HUES64 (cell line): Measurements from ENCODE around the gene CMBL.

Source experiments
- H3K27ac ChIP-seq: 2 replicates; pipeline ENCODE4 v1.7.0; 2013; ENCODE audit warnings: low read depth, low read length, inconsistent platforms
- H3K27me3 ChIP-seq: 2 replicates; pipeline ENCODE4 v1.6.1; 2013; ENCODE audit warnings: mild to moderate bottlenecking, low read length; ENCODE audit not compliant: insufficient read depth
- H3K36me3 ChIP-seq: 2 replicates; pipeline ENCODE4 v1.6.1; 2013; ENCODE audit warnings: mild to moderate bottlenecking, low read length; ENCODE audit not compliant: insufficient read depth
- H3K4me1 ChIP-seq: 2 replicates; pipeline ENCODE4 v1.6.1; 2013; ENCODE audit warnings: mild to moderate bottlenecking, low read length, moderate library complexity; ENCODE audit not compliant: insufficient read depth
- H3K4me3 ChIP-seq: 2 replicates; pipeline ENCODE4 v1.5.1; 2013; ENCODE audit warnings: mild to moderate bottlenecking, low read length, moderate library complexity
- H3K9ac ChIP-seq: 2 replicates; pipeline ENCODE4 v1.6.1; 2013; ENCODE audit warnings: mild to moderate bottlenecking, low read depth, low read length
- H3K9me3 ChIP-seq: 2 replicates; pipeline ENCODE4 v1.6.1; 2013; ENCODE audit warnings: low read depth, low read length; ENCODE audit not compliant: insufficient read depth
- WGBS: fragments of 150-250, 120-280 bp; methylation state at CpG from one replicate; pipeline ENCODE4 v1.1.7; 2013; ENCODE audit warnings: missing lambda C conversion rate; 5-methylcytosine and 5-hydroxymethylcytosine counted together

The CMBL gene

DNA sequence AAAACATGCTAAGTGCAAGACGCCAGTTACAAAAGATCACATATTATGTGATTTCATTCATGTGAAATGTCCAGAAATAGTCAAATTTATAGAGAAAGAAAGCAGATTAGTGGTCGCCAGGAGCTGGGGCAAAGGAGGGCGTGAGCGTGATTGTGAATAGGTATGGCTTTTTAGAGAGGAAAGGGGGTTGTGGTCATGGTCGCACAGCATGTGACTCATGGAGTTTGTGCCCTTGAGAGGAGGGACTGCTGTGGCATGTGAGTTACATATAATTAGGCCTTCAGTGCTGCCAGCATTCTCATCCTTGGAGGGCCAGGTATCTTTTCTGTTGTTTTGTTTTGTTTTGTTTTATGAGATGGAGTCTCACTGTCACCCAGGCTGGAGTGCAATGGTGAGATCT lies 24.6 kb upstream of the CMBL start:
- WGBS, result 89% methylated on average over 5 of the region's 5 CpGs

GRCh38 chr5:10331341-10331796 lies 23.7 kb upstream of the CMBL start:
- 74% methylated on average over 7 of the region's 7 CpGs for whole genome bisulfite sequencing
- H3K9me3 ChIP-seq, result no peaks in the 10 kb centered on the region
- H3K4me1 ChIP-seq, result no peaks in the 10 kb centered on the region
- no peak overlapping the region for H3K4me3 ChIP-seq
- no peak overlapping the region for H3K9ac ChIP-seq
- H3K27ac ChIP-seq, result no peak overlapping the region
- no peaks in the 10 kb centered on the region for H3K36me3 ChIP-seq
- H3K27me3 ChIP-seq, result peaks cover 67% of the 10 kb centered on the region

More for the DNA sequence above, 24.6 kb upstream of the CMBL start:
- H3K27me3 ChIP-seq, result peaks cover 67% of the 10 kb centered on the region
- no peaks in the 10 kb centered on the region for H3K4me1 ChIP-seq
- H3K4me3 ChIP-seq, result no peak overlapping the region
- H3K27ac ChIP-seq, result no peak overlapping the region
- H3K9ac ChIP-seq, result no peak overlapping the region
- no peaks in the 10 kb centered on the region for H3K9me3 ChIP-seq
- no peaks in the 10 kb centered on the region for H3K36me3 ChIP-seq

DNA sequence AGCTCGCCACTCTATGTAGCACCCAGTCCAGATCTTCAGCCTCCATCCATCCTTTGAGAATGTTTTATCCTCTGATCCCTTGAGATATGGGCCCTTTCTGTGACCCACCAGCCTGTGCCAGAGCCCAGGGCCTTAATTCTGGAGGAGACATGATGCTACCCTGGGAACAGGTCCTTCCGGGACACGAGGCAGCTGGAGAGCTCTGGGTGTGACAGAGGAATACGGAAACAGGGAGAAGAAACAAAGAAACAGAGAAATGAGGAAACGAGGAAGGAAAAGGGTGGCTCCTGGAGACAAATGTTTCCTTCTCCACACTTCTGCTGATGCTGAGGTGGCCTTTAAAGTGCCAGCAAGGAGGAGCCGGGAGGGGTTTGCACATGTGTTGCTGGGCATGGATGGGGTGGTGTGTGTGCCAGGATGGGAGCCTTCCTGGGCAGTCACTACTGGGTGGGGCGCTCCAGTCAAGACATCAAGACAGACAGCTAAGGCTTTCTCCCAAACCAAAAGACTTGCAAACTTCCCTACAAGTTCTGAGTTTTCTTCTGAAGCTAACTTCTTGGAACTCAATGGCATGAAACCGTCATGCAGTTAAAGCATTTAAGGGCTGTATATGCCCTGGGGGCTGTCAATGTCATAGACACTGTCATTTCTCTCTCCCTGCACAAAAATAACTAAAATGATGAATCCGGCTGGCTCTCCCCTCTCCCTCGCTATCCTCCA lies 23.0 kb upstream of the CMBL start:
- no peak overlapping the region for H3K9ac ChIP-seq
- WGBS, result 90% methylated on average over 10 of the region's 10 CpGs
- no peaks in the 10 kb centered on the region for H3K4me1 ChIP-seq
- H3K36me3 ChIP-seq, result no peaks in the 10 kb centered on the region
- no peaks in the 10 kb centered on the region for H3K9me3 ChIP-seq
- H3K4me3 ChIP-seq, result no peak overlapping the region
- peaks cover 64% of the 10 kb centered on the region for H3K27me3 ChIP-seq
- no peak overlapping the region for H3K27ac ChIP-seq

DNA sequence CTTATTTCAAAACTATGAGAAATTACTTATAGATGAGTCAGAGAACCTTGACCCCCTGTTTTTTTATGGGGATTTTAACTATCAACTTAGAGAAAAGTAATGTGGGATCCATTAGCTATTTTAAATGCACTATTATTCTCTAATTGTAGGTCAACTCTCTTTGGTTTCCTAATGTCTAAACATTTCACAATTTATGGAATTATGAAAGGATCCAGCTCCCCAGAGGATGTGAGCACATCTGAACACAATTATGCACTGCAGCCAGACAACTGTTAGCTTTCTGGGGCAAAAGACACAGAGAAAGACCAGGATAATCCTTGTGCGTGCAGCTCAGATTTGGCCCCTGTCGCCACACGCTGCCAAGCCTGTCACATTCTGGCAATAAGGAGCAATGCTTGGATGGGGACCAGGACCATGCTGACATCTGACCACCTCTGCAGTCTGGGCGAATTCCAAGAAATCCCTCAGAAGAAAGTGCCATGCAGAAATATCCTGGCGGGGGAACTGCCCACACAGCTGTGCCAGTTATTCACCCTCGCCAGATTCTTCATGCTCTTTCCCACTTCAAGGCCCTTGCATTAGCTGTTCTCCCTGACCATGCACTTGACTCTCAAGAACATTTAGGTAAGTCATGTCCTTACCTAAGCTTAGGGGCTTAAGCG lies 22.2 kb upstream of the CMBL start:
- 93% methylated on average over 7 of the region's 7 CpGs for WGBS
- no peak overlapping the region for H3K27ac ChIP-seq
- no peak overlapping the region for H3K4me3 ChIP-seq
- H3K27me3 ChIP-seq, result peaks cover 57% of the 10 kb centered on the region
- H3K4me1 ChIP-seq, result no peaks in the 10 kb centered on the region
- no peak overlapping the region for H3K9ac ChIP-seq
- no peaks in the 10 kb centered on the region for H3K9me3 ChIP-seq
- H3K36me3 ChIP-seq, result no peaks in the 10 kb centered on the region

- no peaks in the 10 kb centered on the region for H3K36me3 ChIP-seq
- no peaks in the 10 kb centered on the region for H3K9me3 ChIP-seq
- H3K27me3 ChIP-seq, result peaks cover 51% of the 10 kb centered on the region
- H3K4me1 ChIP-seq, result no peaks in the 10 kb centered on the region
- H3K27ac ChIP-seq, result no peak overlapping the region
- no peak overlapping the region for H3K4me3 ChIP-seq
- no peak overlapping the region for H3K9ac ChIP-seq
- 78% methylated on average over 2 of the region's 2 CpGs for WGBS
Observed at GRCh38 chr5:10329446-10329819, 21.7 kb upstream of the CMBL start.

DNA sequence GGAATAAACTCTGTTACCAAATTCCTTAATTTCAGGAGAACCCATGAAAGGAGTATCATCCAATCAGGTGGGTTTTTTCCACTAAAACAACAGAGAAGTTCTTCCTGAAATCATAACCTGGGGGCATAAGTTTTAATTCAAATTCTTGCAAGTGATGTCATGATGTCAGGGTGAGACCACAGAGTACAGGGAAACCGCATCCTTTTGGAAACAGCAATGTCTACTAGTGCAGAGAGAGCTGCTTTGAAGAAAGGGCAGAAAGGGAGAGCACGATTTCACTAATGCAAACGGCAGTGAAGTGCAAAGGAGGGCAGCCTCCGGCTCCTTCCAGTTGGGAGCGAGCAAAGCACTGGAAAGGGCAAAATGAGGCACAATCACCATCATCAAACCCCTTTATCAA lies 20.6 kb upstream of the CMBL start:
- H3K27me3 ChIP-seq, result peaks cover 40% of the 10 kb centered on the region
- 85% methylated on average over 5 of the region's 5 CpGs for WGBS
- H3K27ac ChIP-seq, result no peak overlapping the region
- H3K4me1 ChIP-seq, result no peaks in the 10 kb centered on the region
- H3K36me3 ChIP-seq, result no peaks in the 10 kb centered on the region
- no peak overlapping the region for H3K4me3 ChIP-seq
- no peaks in the 10 kb centered on the region for H3K9me3 ChIP-seq
- no peak overlapping the region for H3K9ac ChIP-seq

- Histone ChIP-seq H3K27me3 (peaks cover 5% of the 10 kb centered on the region; the same call in 1 of the 2 replicates), H3K4me3 (no peak overlapping the region), H3K4me1 (no peaks in the 10 kb centered on the region), H3K27ac (no peak overlapping the region), H3K9ac (no peak overlapping the region), H3K36me3 (no peaks in the 10 kb centered on the region), H3K9me3 (no peaks in the 10 kb centered on the region)
- WGBS, result 89% methylated on average over 6 of the region's 6 CpGs
Observed at GRCh38 chr5:10324518-10325370, 17.0 kb upstream of the CMBL start.

- no peaks in the 10 kb centered on the region for H3K9me3 ChIP-seq
- H3K36me3 ChIP-seq, result no peaks in the 10 kb centered on the region
- no peaks in the 10 kb centered on the region for H3K4me1 ChIP-seq
- no peak overlapping the region for H3K4me3 ChIP-seq
- H3K27me3 ChIP-seq, result no peaks in the 10 kb centered on the region
- 80% methylated on average over 6 of the region's 6 CpGs for WGBS
- no peak overlapping the region for H3K9ac ChIP-seq
- H3K27ac ChIP-seq, result no peak overlapping the region
Observed at GRCh38 chr5:10323588-10324488, 16.1 kb upstream of the CMBL start.

GRCh38 chr5:10321882-10322281 lies 14.2 kb upstream of the CMBL start:
- no peak overlapping the region for H3K27ac ChIP-seq

GRCh38 chr5:10320793-10321192 lies 13.1 kb upstream of the CMBL start:
- H3K27me3 ChIP-seq, result no peaks in the 10 kb centered on the region
- no peak overlapping the region for H3K9ac ChIP-seq
- no peaks in the 10 kb centered on the region for H3K36me3 ChIP-seq
- H3K9me3 ChIP-seq, result no peaks in the 10 kb centered on the region
- H3K27ac ChIP-seq, result no peak overlapping the region
- H3K4me3 ChIP-seq, result no peak overlapping the region
- 63% methylated on average over 3 of the region's 3 CpGs for WGBS
- H3K4me1 ChIP-seq, result no peaks in the 10 kb centered on the region

More at GRCh38 chr5:10321882-10322281, 14.2 kb upstream of the CMBL start:
- H3K36me3 ChIP-seq, result no peaks in the 10 kb centered on the region
- H3K9ac ChIP-seq, result no peak overlapping the region
- H3K4me3 ChIP-seq, result no peak overlapping the region
- no peaks in the 10 kb centered on the region for H3K9me3 ChIP-seq
- 77% methylated on average over 9 of the region's 9 CpGs for WGBS
- no peaks in the 10 kb centered on the region for H3K27me3 ChIP-seq
- H3K4me1 ChIP-seq, result no peaks in the 10 kb centered on the region
